PC-3 (cell line): ENCODE data around the gene KLK8.

Experiments
- CTCF ChIP-seq: fragments of 300-600 bp; sonication (generic); conservative IDR thresholded peaks from 2 replicates; pipeline ENCODE4 v1.5.1; 2017; ENCODE audit warnings: antibody characterized with exemption, low read depth, mild to moderate bottlenecking, low read length
- EZH2 ChIP-seq: fragments of 300-600 bp; sonication (generic); IDR thresholded peaks from one replicate; pipeline ENCODE4 v1.6.1; 2017; ENCODE audit warnings: antibody characterized with exemption, mild to moderate bottlenecking, low read length; ENCODE audit not compliant: unreplicated experiment
- EZH2phosphoT487 ChIP-seq: fragments of 300-600 bp; sonication (generic); IDR thresholded peaks from 2 replicates; pipeline ENCODE4 v1.6.1; 2018; ENCODE audit warnings: mild to moderate bottlenecking, antibody characterized with exemption, low read length, borderline replicate concordance

GRCh38 chr19:50980208-50980607 is 21.2 kb downstream of the KLK8 start:
- TF ChIP-seq EZH2 (no peak), CTCF (no peak), EZH2phosphoT487 (no peak)
